NCI-H82 (cell line): ENCODE results near the gene MSRB2.
"Not testable (repeated sequence)": the region's sequence is repeated elsewhere in the genome, so short reads cannot be mapped to it uniquely, and the experiment has no call there.

Experiments used
- DNase-seq: peaks from one replicate; lab custom pipeline; 2025; lab: John Stamatoyannopoulos, UW

The MSRB2 gene

DNA sequence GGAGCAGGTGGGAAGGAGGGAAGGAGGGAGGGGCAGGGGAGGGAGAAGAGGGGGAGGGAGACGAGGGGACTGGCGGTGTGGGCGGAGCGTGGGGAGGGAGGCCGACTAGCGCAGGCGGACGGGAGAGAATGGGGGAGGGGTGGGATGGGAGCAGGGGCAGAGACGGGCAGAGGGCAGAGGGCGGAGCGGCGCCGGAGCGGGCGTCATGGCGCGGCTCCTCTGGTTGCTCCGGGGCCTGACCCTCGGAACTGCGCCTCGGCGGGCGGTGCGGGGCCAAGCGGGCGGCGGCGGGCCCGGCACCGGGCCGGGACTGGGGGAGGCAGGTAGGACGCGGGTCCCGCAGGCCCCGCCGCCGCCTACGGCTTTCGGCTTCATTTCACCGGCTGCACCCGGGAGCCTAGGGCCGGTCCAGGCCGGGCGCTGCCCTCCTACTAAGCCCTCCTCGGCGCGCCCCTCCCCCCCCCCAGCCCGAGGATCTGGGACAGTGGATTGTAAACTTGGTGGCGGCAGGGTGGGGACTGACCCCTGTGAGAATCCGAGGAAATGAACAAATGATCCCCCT is at the start of gene MSRB2:
Gene MSRB2, plus strand, starts transcription at position 176 of the 562 bp plus-strand sequence. Its CDS starts 30 bp downstream, at position 206.
- peak; percentile 98 for DNase-seq

DNA sequence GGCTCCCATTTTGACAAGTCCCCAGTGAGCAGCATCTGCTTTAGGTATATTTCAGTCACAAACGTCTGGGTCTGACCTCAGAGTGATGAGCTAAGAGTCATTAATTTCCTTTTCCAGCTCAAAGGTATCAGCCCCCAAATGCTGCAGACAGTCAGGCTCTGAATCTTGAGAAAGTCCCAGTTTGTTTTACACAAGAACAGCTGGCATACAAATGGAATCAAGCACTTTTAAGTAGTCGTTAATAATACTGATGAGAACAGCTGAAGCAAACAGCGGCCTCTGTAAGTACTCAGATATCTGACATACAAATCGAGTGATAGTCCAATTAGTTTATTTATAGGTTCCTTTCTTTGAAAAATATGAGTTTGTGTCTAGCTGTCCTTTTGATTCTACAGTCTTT is 49.4 kb upstream of the MSRB2 start:
- DNase-seq = peak; percentile 1

DNA sequence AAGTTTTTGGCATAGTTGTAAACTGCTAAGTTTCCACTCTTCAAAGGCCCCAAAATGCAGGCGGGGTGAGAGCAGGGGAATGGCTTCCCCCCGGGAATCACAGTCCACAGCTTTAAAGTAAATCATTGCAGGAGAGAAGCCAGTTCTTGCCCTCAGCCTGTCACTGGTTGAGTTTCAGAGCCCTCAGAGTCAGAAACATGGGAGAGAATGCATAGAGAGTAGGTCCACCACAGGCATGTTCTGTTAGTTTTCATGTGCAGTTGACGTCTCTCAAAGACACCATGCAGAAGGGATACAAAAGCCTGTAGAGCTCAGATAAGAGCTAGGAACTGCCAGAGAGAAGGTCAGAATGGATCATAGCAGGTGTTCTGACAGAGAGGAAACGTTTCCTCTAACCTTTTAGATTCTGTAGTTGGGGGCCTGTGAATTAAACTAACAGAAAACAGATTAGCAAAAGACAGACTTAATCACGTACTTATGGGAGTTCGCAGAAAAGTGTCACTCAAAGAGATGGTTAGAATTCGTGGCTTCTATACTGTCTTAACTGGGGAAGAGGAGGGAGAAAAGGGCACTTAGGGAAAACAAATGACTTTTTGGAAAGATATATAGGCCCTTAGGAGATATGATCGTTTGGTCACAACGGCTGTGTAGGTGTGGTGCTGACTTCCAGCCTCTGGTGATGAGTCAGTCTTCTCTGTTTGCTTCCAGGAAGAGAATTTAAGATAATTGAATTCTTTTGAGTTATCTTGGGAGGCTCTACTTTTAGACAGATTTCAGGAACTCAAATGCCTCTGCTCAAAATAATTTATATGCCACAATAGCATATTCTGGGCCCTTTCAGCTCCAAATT is 48.0 kb upstream of the MSRB2 start:
- no peak for DNase-seq

DNA sequence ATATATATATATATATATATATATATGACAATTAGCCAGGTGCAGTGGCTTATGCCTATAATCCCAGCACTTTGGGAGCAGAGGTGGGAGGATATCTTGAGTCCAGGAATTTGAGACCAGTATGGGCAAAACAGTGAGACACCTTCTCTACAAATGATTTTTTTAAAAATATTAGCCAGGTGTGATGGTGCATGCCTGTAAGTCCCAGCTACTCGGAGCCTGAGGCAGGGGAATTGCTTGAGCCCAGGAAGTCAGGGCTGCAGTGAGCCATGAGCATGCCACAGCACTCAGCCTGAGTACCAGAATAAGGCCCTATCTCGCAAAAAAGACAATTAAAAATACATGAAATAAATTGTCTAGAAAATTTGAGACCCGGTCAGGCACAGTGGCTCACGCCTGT is 47.2 kb upstream of the MSRB2 start:
- DNase-seq = no peak

DNA sequence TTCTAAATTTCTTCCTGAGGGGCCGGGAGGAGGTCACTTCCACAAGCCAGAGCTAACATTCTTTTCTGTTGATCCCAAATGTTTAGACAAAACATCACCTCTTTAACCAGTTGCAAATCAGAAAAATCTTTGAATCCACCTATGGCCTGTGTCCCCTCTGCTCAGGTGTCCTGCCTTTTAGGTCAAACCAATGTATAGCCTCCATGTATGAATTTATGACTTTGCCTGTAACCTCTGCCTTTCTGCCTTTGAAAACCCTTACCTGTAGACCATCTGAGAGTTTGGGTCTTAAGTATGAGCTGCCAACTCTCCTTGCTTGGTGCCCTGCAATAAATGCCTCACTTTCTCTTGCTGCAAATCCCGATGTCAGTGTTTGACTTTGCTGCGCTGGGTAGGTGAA is 44.1 kb upstream of the MSRB2 start:
- DNase-seq = no peak

GRCh38 chr10:23051855-23052331 is 43.5 kb upstream of the MSRB2 start:
- no peak for DNase-seq

DNA sequence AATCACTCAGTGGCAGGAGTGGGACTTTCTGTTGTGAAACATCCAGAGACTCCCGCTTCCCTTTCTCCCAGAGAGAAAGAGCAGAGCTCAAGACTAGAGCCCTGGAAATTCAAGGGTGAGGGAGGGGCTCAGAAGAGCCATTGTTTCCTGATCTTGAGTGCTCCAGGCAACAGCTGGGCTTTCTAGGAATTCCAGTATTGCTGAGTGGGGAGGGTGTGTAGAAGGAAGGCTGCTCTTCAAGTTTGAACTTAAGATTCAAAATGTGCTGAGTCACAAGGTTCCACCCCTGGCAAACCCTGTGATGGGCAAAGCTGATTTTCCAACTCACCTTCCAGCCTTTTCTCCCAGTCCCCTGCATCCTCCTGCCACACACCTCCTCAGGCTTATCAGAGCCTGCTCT is 42.3 kb upstream of the MSRB2 start:
- peak; percentile 1 for DNase-seq

DNA sequence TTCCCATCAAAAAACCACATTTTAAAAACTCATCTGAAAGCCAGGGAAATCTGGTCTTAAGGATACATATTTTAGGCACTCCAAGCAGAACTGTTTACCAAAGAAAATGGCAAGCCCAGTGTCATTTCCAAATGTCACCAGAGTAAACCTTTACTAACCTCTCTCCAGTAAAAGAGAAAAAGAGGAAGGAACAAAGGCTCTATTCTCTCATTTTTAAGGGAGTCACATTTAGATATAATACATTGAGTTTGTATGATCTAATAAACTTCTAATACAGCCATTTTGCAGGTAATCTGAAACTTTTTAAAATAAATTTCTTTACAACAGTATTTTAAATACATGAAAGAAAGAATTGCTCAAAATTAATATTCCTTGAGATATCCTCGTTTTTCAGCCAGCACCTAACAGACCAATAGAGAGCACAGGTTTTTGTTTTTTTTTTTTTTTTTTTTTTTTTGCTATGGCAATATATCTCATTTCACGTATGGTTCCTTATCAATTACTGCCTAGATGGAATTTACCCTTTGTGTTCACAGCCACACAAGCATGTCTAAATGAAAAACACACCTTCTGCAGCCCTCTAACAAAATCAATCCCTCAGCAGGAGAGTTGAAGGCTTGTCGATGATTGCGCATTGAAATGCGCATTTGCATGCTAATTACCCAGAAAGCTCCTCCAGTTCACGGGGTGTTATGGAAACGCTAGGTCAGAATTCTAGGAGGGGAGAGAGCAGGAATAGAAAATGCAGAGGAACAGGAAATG is 39.8 kb upstream of the MSRB2 start:
- no peak for DNase-seq

DNA sequence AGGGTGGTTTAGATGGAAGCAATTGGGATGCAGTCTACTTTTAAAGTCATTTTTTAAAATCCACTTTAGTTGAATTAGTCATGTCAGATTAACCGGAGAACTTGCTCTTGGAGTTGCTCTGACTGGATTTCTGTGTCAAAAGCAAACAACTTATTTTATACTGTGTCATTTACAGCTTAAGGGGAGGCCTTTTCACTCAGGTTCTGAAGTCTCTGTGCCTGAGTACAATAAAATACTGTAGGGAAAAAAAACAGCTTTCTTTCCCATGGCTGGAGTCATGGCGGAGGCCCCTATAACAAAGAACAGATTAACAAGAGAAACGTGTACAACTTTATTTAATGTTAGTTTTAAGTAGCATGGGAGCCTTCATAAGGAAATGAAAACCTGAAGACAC is 39.2 kb upstream of the MSRB2 start:
- no peak for DNase-seq

GRCh38 chr10:23058366-23058765 is 37.0 kb upstream of the MSRB2 start:
- no peak for DNase-seq

- DNase-seq = no peak
Observed at GRCh38 chr10:23060918-23061317, 34.5 kb upstream of the MSRB2 start.

GRCh38 chr10:23063045-23063972 is 32.1 kb upstream of the MSRB2 start:
- no peak for DNase-seq

- DNase-seq = no peak
Observed at GRCh38 chr10:23063973-23064812, 31.2 kb upstream of the MSRB2 start.

GRCh38 chr10:23064813-23065114 is 30.6 kb upstream of the MSRB2 start:
- DNase-seq = not testable (repeated sequence)

- no peak for DNase-seq
Observed at GRCh38 chr10:23065181-23065948, 30.0 kb upstream of the MSRB2 start.

- no peak for DNase-seq
Observed at GRCh38 chr10:23067337-23067736, 28.0 kb upstream of the MSRB2 start.

GRCh38 chr10:23067939-23068775 is 27.2 kb upstream of the MSRB2 start:
- peak; percentile 88 for DNase-seq

GRCh38 chr10:23069019-23069815 is 26.2 kb upstream of the MSRB2 start:
- DNase-seq = peak; percentile 11
